HG02852 (cell line): ENCODE results near the gene CENPP.

Source experiments
- ATAC-seq: cut with Tn5 transposase; IDR thresholded peaks from one replicate; pipeline ENCODE4 v1.9.1; 2021; ENCODE audit warnings: mild to moderate bottlenecking, moderate library complexity; ENCODE audit not compliant: unreplicated experiment

The CENPP gene

DNA sequence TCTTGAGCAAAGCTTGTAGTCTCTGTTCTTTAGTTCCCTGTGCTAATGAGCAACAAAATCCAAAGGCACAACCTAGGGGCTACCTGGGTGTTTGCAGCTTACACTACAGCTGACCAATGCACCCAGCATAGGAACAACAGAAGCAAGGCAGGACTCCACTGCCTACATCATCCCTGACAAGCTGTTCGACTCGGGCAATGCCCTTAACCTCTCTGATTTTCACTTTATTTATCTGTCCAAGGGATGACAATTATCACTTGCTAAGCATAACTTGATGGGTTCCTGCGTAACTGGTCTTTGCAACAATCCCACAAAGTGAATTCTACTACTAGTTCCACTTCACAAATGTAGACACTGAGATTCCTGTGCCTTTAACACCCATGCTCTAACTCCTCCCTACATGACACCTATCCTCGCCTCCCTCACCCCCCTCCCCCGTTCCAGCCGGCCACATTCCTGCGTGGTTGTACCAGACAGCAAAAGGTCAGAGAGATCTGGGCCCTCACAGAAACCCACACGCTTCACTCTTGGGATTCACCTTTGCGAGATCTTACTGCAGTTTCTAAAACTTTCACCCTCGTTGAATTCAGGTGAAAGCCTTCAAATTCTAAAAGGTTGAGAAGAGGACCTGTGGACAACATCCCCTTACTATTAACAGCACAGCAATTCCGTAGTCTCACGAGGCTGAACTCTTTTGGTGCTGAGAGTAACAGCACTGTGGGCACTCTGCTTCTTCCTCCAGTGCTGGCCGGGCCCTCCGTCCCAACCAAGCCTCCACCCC lies 343.2 kb downstream of the CENPP start:
- no peak for ATAC-seq

- peak; percentile 1 for ATAC-seq
Observed at GRCh38 chr9:92669527-92669889, 343.8 kb downstream of the CENPP start.
